CD4-positive, alpha-beta memory T cell (primary cell): ENCODE data around the gene NADK. TPM values are rescaled to one million over a fixed set of nuclear protein-coding genes. Genes with fewer than 3 reads are reported as not detected.
"Not testable (repeated sequence)": the region's sequence is repeated elsewhere in the genome, so short reads cannot be mapped to it uniquely, and the experiment has no call there.

Experiments
- CTCF ChIA-PET: fragments of 350-600 bp; sonication (Branson Sonifier 250); formaldehyde crosslinking; loops from one replicate; lab custom pipeline; 2021; ENCODE audit warnings: inconsistent platforms; ENCODE audit not compliant: partially characterized antibody; lab: Charles Lee
- POLR2A ChIA-PET: fragments of 350-600 bp; sonication (Branson Sonifier 250); formaldehyde crosslinking; loops from one replicate; lab custom pipeline; 2021; ENCODE audit not compliant: partially characterized antibody; lab: Charles Lee
- DNase-seq, 5 donors: peaks; one replicate each; pipeline versions ENCODE4 v3.0.0 to v3.0.0-alpha.2; 2020 to 2022; ENCODE audit warnings: mixed read lengths in 1 of 5
- H3K27ac ChIP-seq: one replicate; pipeline ENCODE4 v1.7.0; 2013; ENCODE audit warnings: low read depth, low read length
- H3K27me3 ChIP-seq: 2 replicates; pipeline ENCODE4 v1.7.0; 2013; ENCODE audit warnings: mild to moderate bottlenecking, low read length, moderate library complexity; ENCODE audit not compliant: insufficient read depth
- H3K36me3 ChIP-seq: 2 replicates; pipeline ENCODE4 v1.7.0; 2013; ENCODE audit warnings: mild to moderate bottlenecking, low read length, moderate library complexity; ENCODE audit not compliant: insufficient read depth
- H3K4me1 ChIP-seq: 2 replicates; pipeline ENCODE4 v1.7.0; 2013; ENCODE audit warnings: mild to moderate bottlenecking, low read length, moderate library complexity; ENCODE audit not compliant: insufficient read depth
- H3K4me3 ChIP-seq, 2 donors: one replicate each; pipeline ENCODE4 v1.7.0; 2013; ENCODE audit warnings: low read length in 2 of 2, mild to moderate bottlenecking in 1 of 2
- H3K9me3 ChIP-seq, 2 donors: one replicate each; pipeline ENCODE4 v1.7.0; 2013; ENCODE audit warnings: low read length in 2 of 2, control low read depth in 1 of 2; ENCODE audit not compliant: control insufficient read depth in 1 of 2
- H3K27ac Mint-ChIP-seq, 7 donors: one replicate each; pipeline ENCODE4 v1.8.0; 2020 to 2021; ENCODE audit warnings: mixed read lengths in 7 of 7, mild to moderate bottlenecking in 6 of 7, inconsistent platforms in 3 of 7, moderate library complexity in 3 of 7
- H3K27me3 Mint-ChIP-seq, 2 donors: one replicate each; pipeline ENCODE4 v1.8.0; 2020 to 2021; ENCODE audit warnings: mixed read lengths in 2 of 2
- H3K36me3 Mint-ChIP-seq, 2 donors: one replicate each; pipeline ENCODE4 v1.8.0; 2020 to 2021; ENCODE audit warnings: mixed read lengths in 2 of 2, inconsistent platforms in 1 of 2, mild to moderate bottlenecking in 1 of 2
- H3K4me1 Mint-ChIP-seq, 4 donors: one replicate each; pipeline ENCODE4 v1.8.0; 2020 to 2021; ENCODE audit warnings: mixed read lengths in 4 of 4, mild to moderate bottlenecking in 1 of 4
- H3K4me3 Mint-ChIP-seq, 8 donors: one replicate each; pipeline ENCODE4 v1.8.0; 2020 to 2021; ENCODE audit warnings: mixed read lengths in 8 of 8, mild to moderate bottlenecking in 7 of 8, moderate library complexity in 6 of 8, inconsistent platforms in 3 of 8
- H3K9me3 Mint-ChIP-seq, 8 donors: one replicate each; pipeline ENCODE4 v1.8.0; 2020 to 2021; ENCODE audit warnings: mixed read lengths in 8 of 8, mild to moderate bottlenecking in 5 of 8, inconsistent platforms in 3 of 8, moderate library complexity in 1 of 8
- intact Hi-C: fragments of 100-400 bp; cut with micrococcal nuclease; formaldehyde crosslinking; loops from one replicate; pipeline ENCODE4 v1.15.1; 2023
- polyA plus RNA-seq, 2 donors: library from polyadenylated mRNA; unstranded; fragments of 300-500 nt; fragmentation: Illumina TruSeq; gene quantifications; one replicate each; pipeline ENCODE4 v1.2.3, GENCODE V29; 2021
- total RNA-seq, 2 experiments: library from RNA; stranded (reverse); gene quantifications; one replicate each; pipeline ENCODE4 v1.2.3, GENCODE V29; 2021

Gene NADK
- total and polyA plus RNA-seq, 4 experiments from 2014 or later, result 21.0 to 56.0 (median 38.5) TPM

DNA sequence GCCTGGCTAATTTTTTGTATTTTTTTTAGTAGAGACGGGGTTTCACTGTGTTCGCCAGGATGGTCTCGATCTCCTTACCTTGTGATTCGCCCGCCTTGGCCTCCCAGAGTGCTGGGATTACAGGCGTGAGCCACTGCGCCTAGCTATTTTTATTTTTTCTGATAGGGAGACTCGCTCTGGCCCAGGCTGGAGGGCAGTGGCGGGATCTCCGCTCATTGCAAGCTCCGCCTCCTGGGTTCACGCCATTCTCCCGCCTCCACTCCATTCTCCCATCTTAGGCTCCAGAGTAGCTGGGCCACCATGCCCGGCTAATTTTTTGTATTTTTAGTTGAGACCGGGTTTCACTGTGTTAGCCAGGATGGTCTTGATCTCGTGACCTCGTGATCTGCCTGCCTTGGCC lies 52.2 kb downstream of the NADK start:
- DNase-seq, H3K9me3 Mint-ChIP-seq, H3K27me3 Mint-ChIP-seq, H3K27ac ChIP-seq, H3K27me3 ChIP-seq, intact Hi-C loops, H3K36me3 ChIP-seq, H3K9me3 ChIP-seq, CTCF ChIA-PET, H3K4me3 ChIP-seq: not testable (repeated sequence)
- Mint-ChIP-seq H3K4me3 (peak overlapping the region in 3 of 8 donors; percentile 8 to 43 (median 13)), H3K27ac (peak overlapping the region in 6 of 7 donors; percentile 29 to 86 (median 64)), H3K36me3 (peaks cover 12 to 18% of the 10 kb centered on the region in 2 donors), H3K4me1 (peaks cover 9 to 35% (median 20%) of the 10 kb centered on the region in 4 donors)
- POLR2A ChIA-PET, result interaction anchor here (1.0 to 1.5 kb wide), 2 partner anchors 16 to 54 kb away, joined by 3 to 4 read pairs; no protein-coding TSS in a partner anchor
- H3K4me1 ChIP-seq, result peaks cover 32% of the 10 kb centered on the region

DNA sequence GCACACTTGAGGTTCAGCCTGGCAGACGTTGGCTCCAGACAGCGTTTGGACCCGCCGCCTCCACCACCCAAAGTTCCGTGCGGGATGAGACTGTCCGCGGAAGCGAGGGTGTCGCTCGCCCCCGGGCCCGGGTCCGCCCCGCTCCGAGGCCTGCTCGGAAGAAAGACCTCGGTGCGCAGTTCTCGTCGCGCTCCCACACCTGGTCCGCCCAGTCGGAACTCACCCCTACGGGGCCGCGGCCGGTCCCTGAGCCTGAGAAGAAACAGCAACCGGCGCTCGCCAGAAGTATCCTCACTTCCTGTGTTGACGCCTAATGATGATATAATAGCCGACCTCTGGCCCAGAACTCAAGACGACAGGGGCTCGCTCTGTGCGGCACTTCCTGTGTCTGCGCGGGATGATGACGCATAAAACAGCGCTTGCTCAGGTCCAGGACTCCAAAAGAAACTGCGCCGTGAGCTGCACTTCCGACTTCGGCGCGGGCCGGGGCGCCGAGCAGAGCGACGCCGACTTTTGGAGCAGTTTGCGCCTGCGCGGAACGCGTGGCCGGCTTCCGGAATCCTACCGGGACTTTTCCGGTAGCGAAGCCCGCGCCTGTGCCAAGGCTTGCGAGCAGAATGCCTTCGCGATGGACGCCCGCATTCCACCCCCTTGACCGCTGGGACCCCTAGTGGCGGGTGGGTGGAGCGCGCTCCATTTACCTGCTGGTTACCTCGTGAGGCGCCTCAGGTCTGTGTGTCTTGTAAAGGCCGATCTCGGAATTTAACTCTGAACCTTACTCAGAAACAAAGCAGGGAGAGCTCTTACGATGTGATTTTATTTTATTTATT lies 54.0 kb downstream of the NADK start, which contains the start of gene CDK11A:
Gene CDK11A, minus strand, starts transcription at position 323 of the 830 bp plus-strand sequence. CDS start 1,539 bp downstream, outside the sequence.
- Mint-ChIP-seq H3K36me3 (peaks cover 18 to 27% of the 10 kb centered on the region in 2 donors), H3K4me3 (peak within 1 kb of the TSS; percentile 90 to 99 (median 94))
- not testable (repeated sequence) for H3K9me3 ChIP-seq

DNA sequence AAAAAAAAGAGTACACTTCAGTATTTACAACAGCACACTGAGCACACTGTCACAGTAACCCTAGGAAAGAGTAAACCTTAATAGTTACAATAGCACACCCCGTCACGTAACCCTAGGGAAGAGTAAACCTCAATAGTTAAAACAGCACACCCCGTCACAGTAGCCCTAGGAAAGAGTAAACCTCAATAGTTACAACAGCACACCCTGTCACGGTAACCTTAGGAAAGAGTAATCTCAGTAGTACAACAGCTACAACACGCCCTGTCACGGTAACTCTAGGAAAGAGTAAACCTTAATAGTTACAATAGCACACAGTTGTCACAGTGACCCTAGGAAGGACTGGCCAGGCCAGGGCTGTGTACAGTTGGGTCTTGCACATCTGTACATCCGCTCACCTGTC lies 57.1 kb downstream of the NADK start:
- Mint-ChIP-seq H3K4me3 (peak overlapping the region in 2 of 8 donors; percentile 3 to 17), H3K9me3 (no peaks in the 10 kb centered on the region), H3K27ac (peak overlapping the region in 3 of 7 donors; percentile 26 to 62 (median 59)), H3K27me3 (no peaks in the 10 kb centered on the region), H3K36me3 (peaks cover 25 to 39% of the 10 kb centered on the region in 2 donors), H3K4me1 (peaks cover 4 to 15% (median 10%) of the 10 kb centered on the region in 4 donors)
- POLR2A ChIA-PET, result no interaction called here
- no peak for DNase-seq
- H3K36me3 ChIP-seq, result peaks cover 17% of the 10 kb centered on the region
- intact Hi-C loops, result loop anchor here (5.0 kb wide), 1 partner anchor 186 kb away; no protein-coding TSS in a partner anchor
- no peaks in the 10 kb centered on the region for H3K9me3 ChIP-seq
- H3K27me3 ChIP-seq, result no peaks in the 10 kb centered on the region
- CTCF ChIA-PET, result no interaction called here
- H3K4me1 ChIP-seq, result peaks cover 5% of the 10 kb centered on the region
- no peak overlapping the region for H3K4me3 ChIP-seq
- no peak overlapping the region for H3K27ac ChIP-seq

More for the DNA sequence above, 54.0 kb downstream of the NADK start, which contains the start of gene CDK11A:
- not testable (repeated sequence) for H3K9me3 Mint-ChIP-seq, H3K27me3 ChIP-seq, H3K27me3 Mint-ChIP-seq
- peak; percentile 95 to 100 (median 99) for DNase-seq
- CTCF ChIA-PET, result interaction anchor here (0.7 to 1.3 kb wide), 2 partner anchors 55 to 182 kb away, joined by 3 read pairs; no protein-coding TSS in a partner anchor
- Histone ChIP-seq H3K4me1 (peaks cover 25% of the 10 kb centered on the region), H3K27ac (peak within 1 kb of the TSS; percentile 87), H3K36me3 (peaks cover 11% of the 10 kb centered on the region), H3K4me3 (peak within 1 kb of the TSS in 1 of 2 donors; percentile 87)
- intact Hi-C loops, result loop anchor here (2.0 to 5.0 kb wide), 2 partner anchors 55 to 183 kb away; partner anchors contain the start of gene NADK
- Mint-ChIP-seq H3K4me1 (peaks cover 10 to 28% (median 19%) of the 10 kb centered on the region in 4 donors), H3K27ac (peak within 1 kb of the TSS; percentile 94 to 99 (median 98))
- POLR2A ChIA-PET, result interaction anchor here (0.6 to 1.3 kb wide), 6 partner anchors 53 to 184 kb away, joined by 3 to 9 read pairs (median 6); partner anchors contain the start of gene MIB2

DNA sequence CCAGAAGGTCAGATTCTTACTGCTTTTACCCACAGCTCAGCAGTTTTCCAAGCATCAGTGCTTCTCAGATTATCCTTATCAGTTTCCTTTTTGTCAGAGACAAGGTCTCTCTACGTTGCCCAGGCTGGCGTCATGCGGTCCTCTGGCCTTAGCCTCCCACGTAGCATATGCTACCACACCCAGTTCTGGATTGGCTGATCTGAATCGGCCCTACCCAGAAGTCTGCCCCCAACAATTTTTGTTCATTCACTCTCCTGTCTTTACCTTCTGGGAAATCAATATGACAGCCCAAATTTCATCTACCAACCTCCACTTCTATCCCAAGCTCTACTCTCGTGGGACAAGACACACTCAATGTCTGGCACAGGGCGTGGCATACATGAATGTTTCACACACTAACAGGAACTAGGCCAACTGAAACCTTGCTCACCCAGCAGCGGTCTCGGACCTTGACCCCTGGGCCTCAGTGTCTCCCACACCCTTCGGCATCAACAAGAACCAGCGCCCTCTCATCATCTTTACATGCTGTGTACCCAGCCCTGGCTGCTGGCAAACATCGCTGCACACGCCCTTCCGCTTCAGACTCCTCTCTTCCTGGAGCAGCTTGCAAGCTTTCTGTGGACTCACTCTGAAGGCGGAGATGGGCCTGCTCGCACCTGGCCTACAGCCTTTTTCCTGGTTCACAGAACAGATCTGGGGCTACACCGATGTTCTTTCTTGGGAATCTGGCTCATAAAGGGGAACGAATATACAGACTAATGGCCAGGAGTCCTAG lies 63.0 kb downstream of the NADK start:
- peaks cover 21 to 35% of the 10 kb centered on the region in 2 donors for H3K36me3 Mint-ChIP-seq
- H3K27ac ChIP-seq, H3K4me3 ChIP-seq, H3K27ac Mint-ChIP-seq, H3K4me3 Mint-ChIP-seq, H3K4me1 ChIP-seq, DNase-seq, H3K4me1 Mint-ChIP-seq, H3K9me3 ChIP-seq, H3K27me3 ChIP-seq, CTCF ChIA-PET, POLR2A ChIA-PET, H3K27me3 Mint-ChIP-seq, H3K36me3 ChIP-seq, H3K9me3 Mint-ChIP-seq, intact Hi-C loops: not testable (repeated sequence)

DNA sequence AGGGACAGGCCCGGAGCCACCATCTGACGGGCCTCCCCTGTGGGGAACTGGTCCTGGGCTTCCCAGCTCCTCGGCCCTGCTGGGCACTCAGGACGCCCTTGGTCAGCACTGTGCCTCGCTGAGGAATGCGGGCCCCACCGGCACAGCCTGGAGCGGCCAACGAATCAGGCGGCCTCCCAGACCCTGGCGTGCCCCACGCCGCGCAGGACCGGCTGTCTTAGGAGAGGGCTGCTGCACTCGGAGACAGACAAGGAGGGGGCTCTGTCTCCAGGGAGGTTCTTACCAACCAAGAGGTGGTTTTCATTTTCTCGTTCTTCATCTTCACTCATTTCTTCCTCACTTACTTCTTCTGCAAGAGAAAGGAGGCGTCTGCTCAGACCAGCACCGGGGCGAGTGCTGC lies 70.4 kb downstream of the NADK start:
- H3K9me3 Mint-ChIP-seq, H3K4me1 ChIP-seq, H3K36me3 ChIP-seq, H3K27me3 Mint-ChIP-seq, H3K27ac ChIP-seq, POLR2A ChIA-PET, H3K4me3 Mint-ChIP-seq, H3K4me1 Mint-ChIP-seq, H3K27ac Mint-ChIP-seq, intact Hi-C loops, CTCF ChIA-PET, DNase-seq, H3K4me3 ChIP-seq, H3K9me3 ChIP-seq, H3K36me3 Mint-ChIP-seq, H3K27me3 ChIP-seq: not testable (repeated sequence)

DNA sequence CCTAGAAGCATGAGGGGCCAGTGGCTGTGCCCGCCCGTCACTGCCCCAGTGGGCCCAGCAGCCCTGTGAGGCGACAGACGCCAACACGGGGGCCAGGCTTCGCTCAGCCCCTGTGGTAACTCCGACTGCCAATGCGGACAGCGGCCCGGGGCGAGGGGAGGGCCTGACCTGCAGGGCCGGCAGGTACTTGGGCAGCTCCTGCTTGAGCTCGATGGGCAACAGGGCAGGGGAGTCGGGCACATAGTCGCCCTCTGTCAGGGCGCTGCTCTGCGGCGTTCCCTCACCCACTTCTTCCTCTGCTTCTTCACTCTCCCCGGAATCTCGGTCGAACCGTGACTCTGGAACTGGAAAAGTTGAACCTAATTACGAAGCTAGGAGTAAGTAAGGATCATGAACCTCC lies 71.0 kb downstream of the NADK start:
- H3K4me1 Mint-ChIP-seq, POLR2A ChIA-PET, H3K27me3 Mint-ChIP-seq, H3K4me3 Mint-ChIP-seq, H3K9me3 Mint-ChIP-seq, H3K4me1 ChIP-seq, H3K27ac ChIP-seq, H3K27ac Mint-ChIP-seq, CTCF ChIA-PET, H3K9me3 ChIP-seq, H3K4me3 ChIP-seq, H3K27me3 ChIP-seq, intact Hi-C loops, H3K36me3 Mint-ChIP-seq, DNase-seq, H3K36me3 ChIP-seq: not testable (repeated sequence)

DNA sequence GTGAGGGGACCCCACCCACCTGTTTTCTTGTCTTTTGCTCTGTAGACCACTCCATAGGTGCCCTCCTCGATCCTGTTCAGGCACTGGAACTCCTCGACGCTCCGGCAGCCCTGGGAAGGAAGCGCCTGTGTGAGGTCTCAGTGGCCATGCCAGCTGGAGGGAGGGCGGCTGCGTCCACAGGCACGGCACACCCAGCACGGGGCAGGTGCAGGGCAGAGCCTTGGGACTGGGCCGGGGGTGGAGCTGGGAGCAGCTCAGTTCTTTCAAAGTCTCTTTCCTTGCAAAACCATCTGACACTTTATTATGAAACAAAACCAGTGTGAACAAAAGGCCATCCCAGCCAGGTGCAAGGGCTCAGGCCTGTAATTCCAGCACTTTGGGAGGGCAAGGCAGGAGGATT lies 72.6 kb downstream of the NADK start:
- H3K36me3 ChIP-seq, H3K36me3 Mint-ChIP-seq, H3K27ac ChIP-seq, POLR2A ChIA-PET, CTCF ChIA-PET, H3K9me3 Mint-ChIP-seq, H3K4me3 ChIP-seq, H3K27me3 ChIP-seq, H3K4me1 Mint-ChIP-seq, H3K27ac Mint-ChIP-seq, H3K4me3 Mint-ChIP-seq, H3K9me3 ChIP-seq, H3K4me1 ChIP-seq, H3K27me3 Mint-ChIP-seq, DNase-seq, intact Hi-C loops: not testable (repeated sequence)
